ENCODE data around the gene TSSK3. TPM values are rescaled to one million over a fixed set of nuclear protein-coding genes. Genes with fewer than 3 reads are reported as not detected.
A peak's percentile ranks its signal among the peaks of the same experiment; 100 is the strongest.

Gene TSSK3
- total and polyA plus RNA-seq, 9 of the 15 experiments (the other 6 are each of a cell fraction or from before 2014, with no cell fraction given) = 0.27 to 2.8 (median 1.9) TPM

DNA sequence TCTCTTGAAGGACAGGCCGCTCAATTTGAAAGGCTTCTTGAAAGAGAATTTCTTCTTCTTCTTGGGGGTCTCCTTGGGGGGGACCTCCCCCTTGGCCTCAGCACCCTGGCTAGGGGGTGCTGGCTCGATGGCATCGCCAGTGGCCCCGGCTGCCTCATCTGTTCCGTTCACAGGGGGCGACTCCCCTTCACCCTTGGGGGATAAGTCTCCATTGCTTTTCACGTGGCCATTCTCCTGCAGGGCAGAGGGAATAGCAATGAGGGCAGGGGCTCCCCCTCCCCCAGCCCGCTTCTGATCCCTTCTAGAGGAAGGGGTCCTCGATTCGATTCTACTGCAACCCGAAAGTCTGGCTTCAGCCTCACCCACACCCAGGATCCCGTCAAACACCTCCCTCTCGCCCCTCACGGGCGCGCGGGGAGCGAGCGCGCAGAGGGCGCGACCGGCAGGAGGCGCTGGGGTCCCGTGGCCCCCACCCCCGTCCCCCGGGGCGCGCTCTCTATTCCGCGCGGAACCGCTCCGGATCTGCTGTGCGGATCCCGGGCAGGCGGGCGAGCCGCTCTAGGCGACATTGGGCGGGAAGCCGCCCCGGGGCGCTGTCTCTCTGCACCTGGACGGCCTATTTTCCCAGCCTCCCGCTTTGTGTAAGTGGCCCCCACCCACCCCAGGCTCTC, 27.3 kb upstream of the TSSK3 start (continued):
- TF ChIP-seq, protein P1, sequence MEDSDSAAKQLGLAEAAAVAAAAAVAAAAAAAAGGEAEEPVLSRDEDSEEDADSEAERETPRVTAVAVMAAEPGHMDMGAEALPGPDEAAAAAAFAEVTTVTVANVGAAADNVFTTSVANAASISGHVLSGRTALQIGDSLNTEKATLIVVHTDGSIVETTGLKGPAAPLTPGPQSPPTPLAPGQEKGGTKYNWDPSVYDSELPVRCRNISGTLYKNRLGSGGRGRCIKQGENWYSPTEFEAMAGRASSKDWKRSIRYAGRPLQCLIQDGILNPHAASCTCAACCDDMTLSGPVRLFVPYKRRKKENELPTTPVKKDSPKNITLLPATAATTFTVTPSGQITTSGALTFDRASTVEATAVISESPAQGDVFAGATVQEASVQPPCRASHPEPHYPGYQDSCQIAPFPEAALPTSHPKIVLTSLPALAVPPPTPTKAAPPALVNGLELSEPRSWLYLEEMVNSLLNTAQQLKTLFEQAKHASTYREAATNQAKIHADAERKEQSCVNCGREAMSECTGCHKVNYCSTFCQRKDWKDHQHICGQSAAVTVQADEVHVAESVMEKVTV (CRISPR knock-in tag; IDR thresholded peaks at IDR 0.05) = peak; percentile 62; the same call in 1 of the 2 replicates
- TF ChIP-seq, protein P2, sequence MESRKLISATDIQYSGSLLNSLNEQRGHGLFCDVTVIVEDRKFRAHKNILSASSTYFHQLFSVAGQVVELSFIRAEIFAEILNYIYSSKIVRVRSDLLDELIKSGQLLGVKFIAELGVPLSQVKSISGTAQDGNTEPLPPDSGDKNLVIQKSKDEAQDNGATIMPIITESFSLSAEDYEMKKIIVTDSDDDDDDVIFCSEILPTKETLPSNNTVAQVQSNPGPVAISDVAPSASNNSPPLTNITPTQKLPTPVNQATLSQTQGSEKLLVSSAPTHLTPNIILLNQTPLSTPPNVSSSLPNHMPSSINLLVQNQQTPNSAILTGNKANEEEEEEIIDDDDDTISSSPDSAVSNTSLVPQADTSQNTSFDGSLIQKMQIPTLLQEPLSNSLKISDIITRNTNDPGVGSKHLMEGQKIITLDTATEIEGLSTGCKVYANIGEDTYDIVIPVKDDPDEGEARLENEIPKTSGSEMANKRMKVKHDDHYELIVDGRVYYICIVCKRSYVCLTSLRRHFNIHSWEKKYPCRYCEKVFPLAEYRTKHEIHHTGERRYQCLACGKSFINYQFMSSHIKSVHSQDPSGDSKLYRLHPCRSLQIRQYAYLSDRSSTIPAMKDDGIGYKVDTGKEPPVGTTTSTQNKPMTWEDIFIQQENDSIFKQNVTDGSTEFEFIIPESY (CRISPR knock-in tag; IDR thresholded peaks at IDR 0.05) = peak; percentile 86
- TF ChIP-seq, protein P3, sequence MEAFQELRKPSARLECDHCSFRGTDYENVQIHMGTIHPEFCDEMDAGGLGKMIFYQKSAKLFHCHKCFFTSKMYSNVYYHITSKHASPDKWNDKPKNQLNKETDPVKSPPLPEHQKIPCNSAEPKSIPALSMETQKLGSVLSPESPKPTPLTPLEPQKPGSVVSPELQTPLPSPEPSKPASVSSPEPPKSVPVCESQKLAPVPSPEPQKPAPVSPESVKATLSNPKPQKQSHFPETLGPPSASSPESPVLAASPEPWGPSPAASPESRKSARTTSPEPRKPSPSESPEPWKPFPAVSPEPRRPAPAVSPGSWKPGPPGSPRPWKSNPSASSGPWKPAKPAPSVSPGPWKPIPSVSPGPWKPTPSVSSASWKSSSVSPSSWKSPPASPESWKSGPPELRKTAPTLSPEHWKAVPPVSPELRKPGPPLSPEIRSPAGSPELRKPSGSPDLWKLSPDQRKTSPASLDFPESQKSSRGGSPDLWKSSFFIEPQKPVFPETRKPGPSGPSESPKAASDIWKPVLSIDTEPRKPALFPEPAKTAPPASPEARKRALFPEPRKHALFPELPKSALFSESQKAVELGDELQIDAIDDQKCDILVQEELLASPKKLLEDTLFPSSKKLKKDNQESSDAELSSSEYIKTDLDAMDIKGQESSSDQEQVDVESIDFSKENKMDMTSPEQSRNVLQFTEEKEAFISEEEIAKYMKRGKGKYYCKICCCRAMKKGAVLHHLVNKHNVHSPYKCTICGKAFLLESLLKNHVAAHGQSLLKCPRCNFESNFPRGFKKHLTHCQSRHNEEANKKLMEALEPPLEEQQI (IDR thresholded peaks at IDR 0.05) = no peak
- TF ChIP-seq CBX3 (IDR thresholded peaks at IDR 0.05; ENCODE audit: borderline replicate concordance in 1 of 2, low read length in 2 of 2) (no peak), ZNF143 (CRISPR knock-in tag; IDR thresholded peaks at IDR 0.05) (no peak), ZEB2 (IDR thresholded peaks at IDR 0.05) (no peak), GTF2E2 (tag; IDR thresholded peaks at IDR 0.05) (no peak), GMEB1 (CRISPR knock-in tag; IDR thresholded peaks at IDR 0.05) (peak; percentile 57), RAD51 (IDR thresholded peaks at IDR 0.05; ENCODE audit: borderline replicate concordance, low read depth) (no peak), ZNF398 (CRISPR knock-in tag; IDR thresholded peaks at IDR 0.05) (no peak), POLR2A (conservative IDR thresholded peaks at IDR 0.05) (0 out of 2 replicates have a peak, but pooled peaks have one; percentile 2), BHLHE40 (IDR thresholded peaks at IDR 0.05; ENCODE audit: low read length) (peak; percentile 18; the same call in 1 of the 2 replicates), CHD4 (IDR thresholded peaks at IDR 0.05; ENCODE audit: insufficient read depth, insufficient replicate concordance, low read depth, low read length, poor library complexity, severe bottlenecking) (no peak), EHMT2 (IDR thresholded peaks at IDR 0.05) (no peak), KDM2B (CRISPR knock-in tag; IDR thresholded peaks at IDR 0.05) (peak; percentile 98)
- TF ChIP-seq, protein P4, sequence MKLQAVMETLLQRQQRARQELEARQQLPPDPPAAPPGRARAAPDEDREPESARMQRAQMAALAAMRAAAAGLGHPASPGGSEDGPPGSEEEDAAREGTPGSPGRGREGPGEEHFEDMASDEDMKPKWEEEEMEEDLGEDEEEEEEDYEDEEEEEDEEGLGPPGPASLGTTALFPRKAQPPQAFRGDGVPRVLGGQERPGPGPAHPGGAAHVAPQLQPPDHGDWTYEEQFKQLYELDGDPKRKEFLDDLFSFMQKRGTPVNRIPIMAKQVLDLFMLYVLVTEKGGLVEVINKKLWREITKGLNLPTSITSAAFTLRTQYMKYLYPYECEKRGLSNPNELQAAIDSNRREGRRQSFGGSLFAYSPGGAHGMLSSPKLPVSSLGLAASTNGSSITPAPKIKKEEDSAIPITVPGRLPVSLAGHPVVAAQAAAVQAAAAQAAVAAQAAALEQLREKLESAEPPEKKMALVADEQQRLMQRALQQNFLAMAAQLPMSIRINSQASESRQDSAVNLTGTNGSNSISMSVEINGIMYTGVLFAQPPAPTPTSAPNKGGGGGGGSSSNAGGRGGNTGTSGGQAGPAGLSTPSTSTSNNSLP (IDR thresholded peaks at IDR 0.05; ENCODE audit: borderline replicate concordance, low read depth, low read length) = no peak
